CD4-positive, alpha-beta T cell treated with Interleukin-12 subunit alpha and Interleukin-12 subunit beta, for 1 hour (primary cell): Measurements from ENCODE around the gene CARD14.
"Not testable (repeated sequence)": the region's sequence is repeated elsewhere in the genome, so short reads cannot be mapped to it uniquely, and the experiment has no call there.

ENCODE experiments used
- DNase-seq: peaks from one replicate; pipeline ENCODE4 v3.0.0-alpha.2; 2020

CARD14 gene

GRCh38 chr17:80151333-80151732 is 18.5 kb upstream of the CARD14 start:
- DNase-seq, result no peak

- DNase-seq, result no peak
These were observed 17.6 kb upstream of the CARD14 start for GRCh38 chr17:80152081-80152702.

- DNase-seq, result no peak
These were observed 16.8 kb upstream of the CARD14 start for GRCh38 chr17:80153004-80153403.

- no peak for DNase-seq
These were observed 15.7 kb upstream of the CARD14 start for GRCh38 chr17:80154166-80154565.

GRCh38 chr17:80155600-80155999 is 14.2 kb upstream of the CARD14 start:
- DNase-seq, result not testable (repeated sequence)

- DNase-seq, result no peak
These were observed 11.0 kb upstream of the CARD14 start for GRCh38 chr17:80158846-80159245.

GRCh38 chr17:80160536-80160935 is 9.3 kb upstream of the CARD14 start:
- no peak for DNase-seq

- no peak for DNase-seq
These were observed 6.5 kb upstream of the CARD14 start for GRCh38 chr17:80163336-80163735.

- no peak for DNase-seq
These were observed 5.6 kb upstream of the CARD14 start for GRCh38 chr17:80164185-80164584.

- no peak for DNase-seq
These were observed 3.4 kb upstream of the CARD14 start for GRCh38 chr17:80166446-80166845.

- DNase-seq, result no peak
These were observed 1.5 kb upstream of the CARD14 start for GRCh38 chr17:80168371-80168770.

- DNase-seq, result no peak
These were observed 723 bp upstream of the CARD14 start for GRCh38 chr17:80169107-80169506.

GRCh38 chr17:80171681-80172080 is 1.9 kb downstream of the CARD14 start:
- DNase-seq, result no peak

- no peak for DNase-seq
These were observed 3.3 kb downstream of the CARD14 start for GRCh38 chr17:80173126-80173525.

GRCh38 chr17:80173916-80174315 is 4.1 kb downstream of the CARD14 start:
- DNase-seq, result no peak

- DNase-seq, result no peak
These were observed 6.9 kb downstream of the CARD14 start for GRCh38 chr17:80176757-80177156.

GRCh38 chr17:80177986-80178595 is 8.3 kb downstream of the CARD14 start:
- no peak for DNase-seq

GRCh38 chr17:80180192-80180591 is 10.4 kb downstream of the CARD14 start:
- no peak for DNase-seq

GRCh38 chr17:80181431-80181830 is 11.6 kb downstream of the CARD14 start:
- no peak for DNase-seq

- no peak for DNase-seq
These were observed 12.5 kb downstream of the CARD14 start for GRCh38 chr17:80182118-80182844.

GRCh38 chr17:80182845-80183223 is 13.0 kb downstream of the CARD14 start:
- no peak for DNase-seq

GRCh38 chr17:80183581-80184422 is 14.0 kb downstream of the CARD14 start:
- no peak for DNase-seq

- DNase-seq, result no peak
These were observed 14.5 kb downstream of the CARD14 start for GRCh38 chr17:80184423-80184714.

GRCh38 chr17:80185968-80186367 is 16.1 kb downstream of the CARD14 start:
- DNase-seq, result no peak
